Activated naive CD8-positive, alpha-beta T cell treated with anti-CD3 and anti-CD28 coated beads, Interleukin-2, amount 10 ng/mL, durations not matched to agents 7 days and 5 days (primary cell): ENCODE results near the gene CEBPZ. TPM values are rescaled to one million over a fixed set of nuclear protein-coding genes. Genes with fewer than 3 reads are reported as not detected.
"Not testable (repeated sequence)": the region's sequence is repeated elsewhere in the genome, so short reads cannot be mapped to it uniquely, and the experiment has no call there.

Experiments
- ATAC-seq: fragments of 150-1000 bp; cut with Tn5 transposase; one replicate; pipeline ENCODE4 v1.10.0; 2021; ENCODE audit warnings: low read depth, moderate library complexity
- POLR2A ChIA-PET: fragments of 350-600 bp; sonication (Branson Sonifier 250); formaldehyde crosslinking; loops from one replicate; lab custom pipeline; 2021; ENCODE audit warnings: antibody characterized with exemption; lab: Charles Lee
- DNase-seq: peaks from one replicate; pipeline ENCODE4 v3.0.0; 2021
- H3K27ac Mint-ChIP-seq: one replicate; pipeline ENCODE4 v1.8.0; 2022; ENCODE audit warnings: mild to moderate bottlenecking, mixed read lengths
- H3K27me3 Mint-ChIP-seq: one replicate; pipeline ENCODE4 v1.8.0; 2022; ENCODE audit warnings: mild to moderate bottlenecking, moderate library complexity, mixed read lengths
- H3K36me3 Mint-ChIP-seq: one replicate; pipeline ENCODE4 v1.8.0; 2021; ENCODE audit warnings: mild to moderate bottlenecking, mixed read lengths
- H3K4me1 Mint-ChIP-seq: one replicate; pipeline ENCODE4 v1.8.0; 2021; ENCODE audit warnings: mixed read lengths
- H3K4me3 Mint-ChIP-seq: one replicate; pipeline ENCODE4 v1.8.0; 2022; ENCODE audit warnings: mild to moderate bottlenecking, moderate library complexity, mixed read lengths
- H3K9me3 Mint-ChIP-seq: one replicate; pipeline ENCODE4 v1.8.0; 2021; ENCODE audit warnings: mixed read lengths
- total RNA-seq, 2 experiments: library from RNA; stranded (reverse); gene quantifications; one replicate each; pipeline ENCODE4 v1.2.3, GENCODE V29; 2021

CEBPZ gene
- total RNA-seq, 2 experiments from 2014 or later = 63.7 to 66.5 TPM

DNA sequence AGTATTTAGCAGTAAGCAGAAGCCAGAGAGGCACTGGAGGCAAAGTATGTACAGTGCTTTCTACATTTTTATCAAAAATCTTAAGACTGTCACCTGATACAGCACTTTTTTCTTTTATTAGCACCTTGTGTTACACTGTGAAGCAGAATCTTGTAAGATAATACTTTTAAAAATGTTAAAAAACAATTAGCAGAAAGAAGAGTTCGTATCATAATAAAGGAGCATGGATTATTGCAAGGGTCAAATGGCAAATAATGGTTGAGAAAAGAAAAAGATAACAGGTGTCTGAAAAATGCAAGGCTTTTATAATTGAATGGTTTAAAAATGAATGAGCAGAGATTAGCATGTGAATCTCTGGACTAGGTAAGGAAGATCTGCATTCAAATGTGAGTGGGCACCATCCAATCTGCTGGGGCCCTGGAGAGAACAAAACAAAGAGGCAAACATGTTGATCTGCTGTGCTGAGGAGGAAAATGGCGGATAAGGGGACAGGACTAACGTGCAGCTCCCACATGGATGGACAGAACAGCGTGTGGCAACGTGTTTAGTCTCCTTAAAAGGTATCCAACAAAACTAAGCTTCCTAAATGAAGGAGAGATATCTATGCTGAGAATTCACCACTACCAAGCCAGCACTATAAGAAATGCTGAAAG is 25.6 kb downstream of the CEBPZ start:
- Mint-ChIP-seq H3K4me3 (no peak overlapping the region), H3K9me3 (peaks cover 31% of the 10 kb centered on the region), H3K27me3 (no peaks in the 10 kb centered on the region), H3K4me1 (peaks cover 22% of the 10 kb centered on the region), H3K27ac (no peak overlapping the region), H3K36me3 (peaks cover 83% of the 10 kb centered on the region)
- POLR2A ChIA-PET = no interaction called here
- ATAC-seq (no peak), DNase-seq (no peak)

DNA sequence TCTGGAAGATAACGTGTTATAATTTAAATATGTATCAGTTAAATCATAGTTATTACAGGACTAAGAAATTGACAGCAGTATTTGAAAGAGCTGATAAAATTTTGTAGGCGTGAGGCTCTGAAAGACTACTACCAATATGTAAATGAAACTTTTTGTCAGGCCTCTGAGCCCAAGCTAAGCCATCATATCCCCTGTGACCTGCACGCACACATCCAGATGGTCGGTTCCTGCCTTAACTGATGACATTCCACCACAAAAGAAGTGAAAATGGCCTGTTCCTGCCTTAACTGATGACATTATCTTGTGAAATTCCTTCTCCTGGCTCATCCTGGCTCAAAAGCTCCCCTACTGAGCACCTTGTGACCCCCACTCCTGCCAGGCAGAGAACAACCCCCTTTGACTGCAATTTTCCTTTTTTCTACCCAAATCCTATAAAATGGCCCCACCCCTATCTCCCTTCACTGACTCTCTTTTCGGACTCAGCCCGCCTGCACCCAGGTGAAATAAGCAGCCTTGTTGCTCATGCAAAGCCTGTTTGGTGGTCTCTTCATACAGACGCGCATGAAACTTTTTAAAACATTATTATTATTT is 26.2 kb downstream of the CEBPZ start:
- ATAC-seq, POLR2A ChIA-PET, H3K27me3 Mint-ChIP-seq, H3K27ac Mint-ChIP-seq, H3K4me3 Mint-ChIP-seq, DNase-seq: not testable (repeated sequence)
- H3K36me3 Mint-ChIP-seq = peaks cover 81% of the 10 kb centered on the region
- peaks cover 31% of the 10 kb centered on the region for H3K9me3 Mint-ChIP-seq
- peaks cover 26% of the 10 kb centered on the region for H3K4me1 Mint-ChIP-seq

DNA sequence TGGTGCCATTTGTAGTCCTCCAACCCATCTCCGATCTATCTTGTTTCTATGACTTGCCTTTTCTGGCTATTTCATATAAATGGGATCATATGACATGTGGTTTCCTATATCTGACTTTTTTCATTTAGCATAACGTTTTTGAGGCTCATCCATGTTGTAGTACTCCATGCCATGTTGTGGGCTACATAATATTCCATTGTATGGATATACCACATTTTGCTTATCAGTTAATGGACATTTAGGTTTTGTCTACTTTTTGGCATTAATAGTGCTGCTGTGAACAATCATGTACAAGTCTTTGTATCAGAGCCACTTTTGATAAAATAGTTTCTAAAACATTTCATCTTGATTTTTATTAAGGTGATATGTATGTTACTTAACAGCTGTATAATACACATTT is 27.7 kb downstream of the CEBPZ start:
- H3K36me3 Mint-ChIP-seq = peaks cover 66% of the 10 kb centered on the region
- H3K9me3 Mint-ChIP-seq = peaks cover 22% of the 10 kb centered on the region
- no peak overlapping the region for H3K27ac Mint-ChIP-seq
- no peak overlapping the region for H3K4me3 Mint-ChIP-seq
- peaks cover 28% of the 10 kb centered on the region for H3K4me1 Mint-ChIP-seq
- ATAC-seq = no peak
- H3K27me3 Mint-ChIP-seq = no peaks in the 10 kb centered on the region
- POLR2A ChIA-PET = no interaction called here
- no peak for DNase-seq

- POLR2A ChIA-PET = interaction anchor here (0.8 to 1.3 kb wide), 2 partner anchors 45 to 49 kb away, joined by 4 to 7 read pairs; partner anchors contain the start of gene EIF2AK2
- Mint-ChIP-seq H3K27ac (peak overlapping the region; percentile 35), H3K4me1 (peaks cover 26% of the 10 kb centered on the region), H3K9me3 (peaks cover 8% of the 10 kb centered on the region), H3K36me3 (peaks cover 47% of the 10 kb centered on the region), H3K4me3 (peak overlapping the region; percentile 39), H3K27me3 (no peaks in the 10 kb centered on the region)
- ATAC-seq (peak; percentile 80), DNase-seq (no peak)
These were observed 29.6 kb downstream of the CEBPZ start for GRCh38 chr2:37201766-37202165.

DNA sequence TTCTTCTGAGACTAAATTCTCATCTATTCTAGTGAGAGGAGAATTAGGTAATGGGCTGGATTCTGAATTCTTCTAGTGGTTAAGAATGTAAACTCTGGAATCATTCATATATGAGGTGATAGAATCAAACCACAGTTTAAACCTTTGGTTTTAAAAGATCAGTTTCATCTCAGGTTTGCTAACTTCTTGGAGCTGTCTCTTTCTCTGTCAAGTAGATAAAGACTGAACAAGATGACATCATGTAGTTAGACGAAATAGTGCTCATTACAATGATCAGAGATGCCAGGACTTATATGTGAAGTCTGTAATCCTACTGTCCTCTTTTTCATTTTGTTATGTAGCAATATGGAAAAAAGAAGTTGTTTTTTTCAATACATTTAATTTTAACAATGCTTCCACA is 30.2 kb downstream of the CEBPZ start:
- no peak for ATAC-seq

DNA sequence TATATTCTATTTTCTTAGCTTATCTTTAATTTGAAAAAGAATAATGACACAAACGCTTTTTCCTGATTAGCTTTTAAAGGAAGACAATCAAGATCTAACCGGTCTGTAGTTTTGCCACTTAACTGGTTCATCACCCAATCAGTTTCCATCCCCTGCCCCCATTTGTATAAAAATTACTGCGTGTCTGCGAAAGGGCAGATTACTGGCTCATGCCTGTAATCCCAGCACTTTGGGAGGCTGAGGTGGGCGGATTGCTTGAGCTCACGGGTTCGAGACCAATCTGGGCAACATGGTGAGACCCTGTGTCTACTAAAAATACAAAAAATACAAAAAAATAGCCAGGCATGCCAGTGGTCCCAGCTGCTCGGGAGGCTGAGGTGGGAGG is 32.7 kb downstream of the CEBPZ start:
- peaks cover 28% of the 10 kb centered on the region for H3K4me1 Mint-ChIP-seq
- ATAC-seq (no peak), DNase-seq (no peak)
- no peak overlapping the region for H3K4me3 Mint-ChIP-seq
- POLR2A ChIA-PET = interaction anchor here (0.7 kb wide), 1 partner anchor 141 kb away, joined by 3 read pairs; no protein-coding TSS in a partner anchor
- peaks cover 18% of the 10 kb centered on the region for H3K36me3 Mint-ChIP-seq
- H3K9me3 Mint-ChIP-seq = peaks cover 1% of the 10 kb centered on the region
- H3K27me3 Mint-ChIP-seq = no peaks in the 10 kb centered on the region
- H3K27ac Mint-ChIP-seq = no peak overlapping the region

More for the DNA sequence above, 30.2 kb downstream of the CEBPZ start:
- POLR2A ChIA-PET = interaction anchor here (1.1 to 1.3 kb wide), 3 partner anchors 43 to 45 kb away, joined by 4 to 7 read pairs (median 4); partner anchors contain the start of gene EIF2AK2
- DNase-seq = no peak
- Mint-ChIP-seq H3K9me3 (peaks cover 6% of the 10 kb centered on the region), H3K27me3 (no peaks in the 10 kb centered on the region), H3K36me3 (peaks cover 44% of the 10 kb centered on the region), H3K27ac (no peak overlapping the region), H3K4me3 (no peak overlapping the region), H3K4me1 (peaks cover 26% of the 10 kb centered on the region)

GRCh38 chr2:37196320-37197195 is 34.8 kb downstream of the CEBPZ start, which contains the start of gene CEBPZOS:
Gene CEBPZOS (plus strand): TSS chr2:37196496. CDS start chr2:37199705, 3,209 bp downstream.
- ATAC-seq = peak; percentile 86
- Mint-ChIP-seq H3K36me3 (peaks cover 5% of the 10 kb centered on the region), H3K9me3 (no peaks in the 10 kb centered on the region), H3K27ac (peak within 1 kb of the TSS; percentile 99), H3K4me1 (peaks cover 21% of the 10 kb centered on the region), H3K4me3 (peak within 1 kb of the TSS; percentile 100), H3K27me3 (no peaks in the 10 kb centered on the region)
- POLR2A ChIA-PET = interaction anchor here (0.7 to 1.9 kb wide), 4 partner anchors 35 to 230 kb away, joined by 3 to 20 read pairs (median 6); partner anchors contain the start of genes CEBPZ, EIF2AK2, NDUFAF7 and STRN
- DNase-seq = peak; percentile 92

- H3K4me3 Mint-ChIP-seq = peak overlapping the region; percentile 100
- ATAC-seq, DNase-seq, H3K36me3 Mint-ChIP-seq, H3K9me3 Mint-ChIP-seq, POLR2A ChIA-PET, H3K27me3 Mint-ChIP-seq: not testable (repeated sequence)
- H3K4me1 Mint-ChIP-seq = peaks cover 16% of the 10 kb centered on the region
- H3K27ac Mint-ChIP-seq = peak overlapping the region; percentile 99
These were observed 35.5 kb downstream of the CEBPZ start for GRCh38 chr2:37195862-37196319.

DNA sequence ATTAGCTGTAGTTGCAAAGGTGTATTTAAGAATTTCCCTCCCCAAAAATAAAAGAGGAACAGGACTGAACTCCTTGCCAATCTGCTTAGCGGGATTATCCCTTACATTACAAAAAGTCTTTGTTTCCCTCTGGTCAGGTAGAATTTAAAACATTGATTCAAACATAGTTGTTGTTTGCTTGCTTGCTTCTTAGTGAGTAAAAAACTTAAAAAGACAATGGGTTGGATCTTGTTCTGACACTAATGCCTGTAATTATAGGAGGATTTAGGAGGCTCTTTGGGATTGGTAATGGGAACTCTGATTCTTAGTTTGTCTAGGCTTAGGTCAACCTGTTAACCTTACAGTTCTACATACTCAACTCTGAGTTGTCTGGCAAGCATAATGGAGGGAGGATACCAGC is 38.8 kb downstream of the CEBPZ start:
- Mint-ChIP-seq H3K4me3 (no peak overlapping the region), H3K27me3 (peaks cover 6% of the 10 kb centered on the region), H3K36me3 (peaks cover 2% of the 10 kb centered on the region), H3K27ac (no peak overlapping the region), H3K9me3 (no peaks in the 10 kb centered on the region), H3K4me1 (peaks cover 14% of the 10 kb centered on the region)
- DNase-seq = no peak
- no peak for ATAC-seq
- POLR2A ChIA-PET = interaction anchor here (0.7 kb wide), 1 partner anchor 61 kb away, joined by 4 read pairs; no protein-coding TSS in a partner anchor

DNA sequence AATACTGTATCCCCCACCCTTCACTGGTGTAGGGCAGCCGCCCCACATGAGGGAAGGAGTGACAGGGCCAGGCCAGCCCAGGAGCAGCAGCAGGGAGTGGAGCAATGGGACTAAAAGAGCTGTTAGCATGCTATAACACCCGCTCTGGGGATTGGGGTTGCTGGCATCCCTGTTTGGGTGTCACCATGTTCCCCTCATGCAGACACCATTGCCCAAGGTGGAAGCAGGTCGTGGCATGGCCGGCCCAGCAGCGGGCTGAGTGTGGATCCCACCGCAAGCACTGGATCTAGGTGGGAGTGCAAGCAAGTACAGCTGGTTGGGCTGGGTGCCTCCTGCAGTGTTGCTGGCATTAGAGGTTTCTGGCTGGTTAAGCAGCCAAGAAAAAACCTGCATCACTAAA is 39.6 kb downstream of the CEBPZ start:
- Mint-ChIP-seq H3K27me3 (peaks cover 12% of the 10 kb centered on the region), H3K4me3 (no peak overlapping the region), H3K27ac (no peak overlapping the region), H3K4me1 (peaks cover 8% of the 10 kb centered on the region), H3K9me3 (no peaks in the 10 kb centered on the region), H3K36me3 (peaks cover 2% of the 10 kb centered on the region)
- DNase-seq (no peak), ATAC-seq (no peak)
- POLR2A ChIA-PET = interaction anchor here (0.6 kb wide), 1 partner anchor 166 kb away, joined by 3 read pairs; no protein-coding TSS in a partner anchor

DNA sequence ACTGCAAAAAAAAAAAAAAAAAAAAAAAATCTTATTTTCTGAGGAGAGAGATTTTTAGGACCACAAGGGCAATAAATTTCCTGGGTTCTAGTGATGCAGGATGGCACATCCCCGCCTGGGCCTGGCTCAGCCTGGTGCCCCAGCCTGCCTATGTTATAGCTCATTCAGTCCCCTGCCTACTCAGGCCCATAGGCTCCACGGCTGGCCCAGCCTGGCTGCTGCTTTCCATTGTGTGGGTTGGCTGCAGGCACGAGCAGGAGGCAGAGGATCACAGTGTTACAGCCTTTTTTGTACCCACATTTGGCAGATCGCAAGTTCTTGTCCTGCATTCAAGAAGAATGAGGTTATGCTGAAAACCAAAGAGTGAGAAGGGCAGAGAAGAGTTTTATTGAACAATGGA is 40.1 kb downstream of the CEBPZ start:
- Mint-ChIP-seq H3K27me3 (peaks cover 17% of the 10 kb centered on the region), H3K4me1 (peaks cover 6% of the 10 kb centered on the region), H3K27ac (no peak overlapping the region), H3K36me3 (peaks cover under 1% of the 10 kb centered on the region), H3K9me3 (no peaks in the 10 kb centered on the region), H3K4me3 (no peak overlapping the region)
- no peak for ATAC-seq
- DNase-seq = no peak
- POLR2A ChIA-PET = no interaction called here

DNA sequence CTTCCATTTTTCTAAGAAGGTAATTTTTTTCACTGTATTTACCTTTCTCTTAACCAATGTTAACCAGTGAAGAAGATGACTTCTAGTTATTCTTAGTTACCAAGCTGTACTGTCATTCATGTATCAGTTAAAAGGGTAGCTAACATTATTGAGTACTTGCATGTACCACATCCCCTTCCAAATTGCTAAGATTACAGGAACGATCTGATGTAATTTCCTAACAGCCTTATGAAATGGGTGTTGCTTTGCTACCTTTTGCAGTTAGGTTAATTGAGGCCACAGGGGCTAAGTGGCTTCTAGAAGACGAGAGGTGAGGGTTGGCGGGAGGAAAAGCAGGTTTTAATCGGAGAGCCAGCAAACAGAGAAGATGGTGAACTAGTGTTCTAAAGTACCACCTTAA is 41.1 kb downstream of the CEBPZ start:
- Mint-ChIP-seq H3K4me3 (no peak overlapping the region), H3K27ac (no peak overlapping the region), H3K27me3 (peaks cover 26% of the 10 kb centered on the region), H3K36me3 (no peaks in the 10 kb centered on the region), H3K4me1 (peaks cover 4% of the 10 kb centered on the region), H3K9me3 (no peaks in the 10 kb centered on the region)
- POLR2A ChIA-PET = no interaction called here
- DNase-seq (no peak), ATAC-seq (no peak)
